Osteocyte (in vitro differentiated cells): ENCODE data around the gene IFI27L2. TPM values are rescaled to one million over a fixed set of nuclear protein-coding genes. Genes with fewer than 3 reads are reported as not detected.

Experiments
- DNase-seq: peaks from one replicate; pipeline ENCODE4 v3.0.0; 2021; ENCODE audit warnings: mixed read lengths; ENCODE audit not compliant: unreplicated experiment; ENCODE audit errors: extremely low spot score
- H3K27ac Mint-ChIP-seq: one replicate; pipeline ENCODE4 v1.8.0; 2021; ENCODE audit warnings: mild to moderate bottlenecking, mixed read lengths; ENCODE audit not compliant: unreplicated experiment
- H3K27me3 Mint-ChIP-seq: one replicate; pipeline ENCODE4 v1.8.0; 2021; ENCODE audit warnings: mixed read lengths; ENCODE audit not compliant: unreplicated experiment
- H3K36me3 Mint-ChIP-seq: one replicate; pipeline ENCODE4 v1.8.0; 2021; ENCODE audit warnings: mixed read lengths; ENCODE audit not compliant: unreplicated experiment
- H3K4me1 Mint-ChIP-seq: one replicate; pipeline ENCODE4 v1.8.0; 2021; ENCODE audit warnings: mixed read lengths; ENCODE audit not compliant: unreplicated experiment
- H3K4me3 Mint-ChIP-seq: one replicate; pipeline ENCODE4 v1.8.0; 2021; ENCODE audit warnings: mild to moderate bottlenecking, moderate library complexity, mixed read lengths; ENCODE audit not compliant: unreplicated experiment
- H3K9me3 Mint-ChIP-seq: one replicate; pipeline ENCODE4 v1.8.0; 2021; ENCODE audit warnings: mixed read lengths; ENCODE audit not compliant: unreplicated experiment
- total RNA-seq: library from RNA; stranded (reverse); gene quantifications from 2 replicates; pipeline ENCODE4 v1.2.1, GENCODE V29; 2021
- TF ChIP-seq, protein P1 (sequence below): fragments of 200-600 bp; sonication (generic); IDR thresholded peaks from 2 replicates; pipeline ENCODE4 v1.5.0; 2021; ENCODE audit warnings: antibody characterized with exemption, mild to moderate bottlenecking, moderate library complexity

IFI27L2 gene
- total RNA-seq, 1 donor from 2014 or later = 44.7 TPM

- no peaks in the 10 kb centered on the region for H3K36me3 Mint-ChIP-seq
- H3K27ac Mint-ChIP-seq = no peak overlapping the region
- DNase-seq = peak; percentile 32
- TF ChIP-seq, protein P1, sequence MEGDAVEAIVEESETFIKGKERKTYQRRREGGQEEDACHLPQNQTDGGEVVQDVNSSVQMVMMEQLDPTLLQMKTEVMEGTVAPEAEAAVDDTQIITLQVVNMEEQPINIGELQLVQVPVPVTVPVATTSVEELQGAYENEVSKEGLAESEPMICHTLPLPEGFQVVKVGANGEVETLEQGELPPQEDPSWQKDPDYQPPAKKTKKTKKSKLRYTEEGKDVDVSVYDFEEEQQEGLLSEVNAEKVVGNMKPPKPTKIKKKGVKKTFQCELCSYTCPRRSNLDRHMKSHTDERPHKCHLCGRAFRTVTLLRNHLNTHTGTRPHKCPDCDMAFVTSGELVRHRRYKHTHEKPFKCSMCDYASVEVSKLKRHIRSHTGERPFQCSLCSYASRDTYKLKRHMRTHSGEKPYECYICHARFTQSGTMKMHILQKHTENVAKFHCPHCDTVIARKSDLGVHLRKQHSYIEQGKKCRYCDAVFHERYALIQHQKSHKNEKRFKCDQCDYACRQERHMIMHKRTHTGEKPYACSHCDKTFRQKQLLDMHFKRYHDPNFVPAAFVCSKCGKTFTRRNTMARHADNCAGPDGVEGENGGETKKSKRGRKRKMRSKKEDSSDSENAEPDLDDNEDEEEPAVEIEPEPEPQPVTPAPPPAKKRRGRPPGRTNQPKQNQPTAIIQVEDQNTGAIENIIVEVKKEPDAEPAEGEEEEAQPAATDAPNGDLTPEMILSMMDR = peak; percentile 38
- peaks cover 15% of the 10 kb centered on the region for H3K27me3 Mint-ChIP-seq
- H3K9me3 Mint-ChIP-seq = no peaks in the 10 kb centered on the region
- no peaks in the 10 kb centered on the region for H3K4me1 Mint-ChIP-seq
- H3K4me3 Mint-ChIP-seq = no peak overlapping the region
Measured at GRCh38 chr14:94143239-94143638, 13.8 kb upstream of the IFI27L2 start.

- TF ChIP-seq, protein P1 = no peak
- Mint-ChIP-seq H3K4me1 (no peaks in the 10 kb centered on the region), H3K36me3 (no peaks in the 10 kb centered on the region), H3K27ac (no peak overlapping the region), H3K9me3 (no peaks in the 10 kb centered on the region), H3K4me3 (no peak overlapping the region), H3K27me3 (peaks cover 14% of the 10 kb centered on the region)
- no peak for DNase-seq
Measured at GRCh38 chr14:94142836-94143235, 13.4 kb upstream of the IFI27L2 start.

GRCh38 chr14:94142247-94142646, 12.8 kb upstream of the IFI27L2 start:
- Mint-ChIP-seq H3K27me3 (peaks cover 16% of the 10 kb centered on the region), H3K9me3 (no peaks in the 10 kb centered on the region), H3K36me3 (no peaks in the 10 kb centered on the region), H3K27ac (no peak overlapping the region), H3K4me3 (no peak overlapping the region), H3K4me1 (no peaks in the 10 kb centered on the region)
- TF ChIP-seq, protein P1 = no peak
- DNase-seq = peak; percentile 60

GRCh38 chr14:94139421-94139820, 10.0 kb upstream of the IFI27L2 start:
- TF ChIP-seq, protein P1 = no peak
- H3K4me3 Mint-ChIP-seq = no peak overlapping the region

GRCh38 chr14:94139006-94139405, 9.6 kb upstream of the IFI27L2 start:
- peaks cover 37% of the 10 kb centered on the region for H3K27me3 Mint-ChIP-seq
- DNase-seq = no peak
- no peak overlapping the region for H3K27ac Mint-ChIP-seq
- H3K36me3 Mint-ChIP-seq = no peaks in the 10 kb centered on the region
- peaks cover 2% of the 10 kb centered on the region for H3K4me1 Mint-ChIP-seq
- no peaks in the 10 kb centered on the region for H3K9me3 Mint-ChIP-seq
- TF ChIP-seq, protein P1 = no peak
- H3K4me3 Mint-ChIP-seq = no peak overlapping the region

More at GRCh38 chr14:94139421-94139820, 10.0 kb upstream of the IFI27L2 start:
- Mint-ChIP-seq H3K36me3 (no peaks in the 10 kb centered on the region), H3K9me3 (no peaks in the 10 kb centered on the region), H3K27me3 (peaks cover 33% of the 10 kb centered on the region), H3K4me1 (peaks cover 2% of the 10 kb centered on the region), H3K27ac (no peak overlapping the region)
- DNase-seq = peak; percentile 66
